ENCODE data around the gene CASK.

Gene CASK

DNA sequence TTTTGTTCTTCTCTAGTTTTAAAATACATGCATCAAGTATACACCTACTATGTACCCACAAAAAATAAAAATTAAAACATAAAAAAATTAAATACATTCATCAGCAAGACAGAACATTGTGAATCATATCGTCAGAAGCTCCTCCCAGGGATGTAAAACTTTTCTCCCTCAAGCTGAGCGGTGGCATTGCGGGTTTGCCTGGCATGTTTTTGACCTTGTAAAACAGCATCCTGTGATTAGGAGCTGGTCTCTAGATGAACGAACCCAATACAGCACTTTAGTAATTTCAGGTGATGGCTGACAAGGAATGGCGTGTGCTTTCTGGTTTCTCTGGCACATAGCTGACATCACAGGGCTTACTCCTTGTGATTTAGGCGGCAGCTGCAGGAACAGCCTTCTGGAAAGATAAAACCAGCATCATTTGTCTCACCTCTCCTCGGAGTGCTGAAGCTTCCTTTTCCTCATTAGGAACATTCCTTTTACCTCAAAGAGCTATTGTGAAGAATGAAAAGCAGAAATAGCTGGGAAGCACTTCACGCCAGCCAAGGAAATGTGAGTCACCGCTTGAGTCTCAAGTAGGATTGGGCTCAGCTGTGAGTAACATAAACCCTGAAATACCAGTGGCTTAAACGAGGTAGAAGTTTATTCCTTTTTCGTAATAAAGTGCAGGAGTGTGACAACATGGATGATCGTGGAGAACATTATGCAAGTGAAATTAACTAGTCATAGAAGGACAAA lies 431.9 kb downstream of the CASK start:
- DNase-seq = no peak

DNA sequence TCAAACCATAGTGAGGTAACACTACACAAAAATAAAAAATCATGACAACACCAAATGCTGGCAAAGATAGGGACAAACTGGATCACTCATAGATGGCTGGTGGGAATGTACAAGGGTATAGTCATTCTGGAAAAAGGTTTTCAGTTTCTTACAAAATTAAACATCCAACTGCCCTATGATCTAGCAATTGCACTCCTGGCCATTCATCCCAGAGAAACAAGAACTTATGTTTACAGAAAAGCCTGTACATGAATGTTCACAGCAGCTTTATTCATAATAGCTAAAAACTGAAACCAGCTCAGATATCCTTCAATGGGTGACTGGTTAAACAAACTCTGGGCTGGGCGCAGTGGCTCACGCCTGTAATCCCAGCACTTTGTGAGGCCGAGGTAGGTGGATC lies 432.9 kb downstream of the CASK start:
- DNase-seq = no peak

DNA sequence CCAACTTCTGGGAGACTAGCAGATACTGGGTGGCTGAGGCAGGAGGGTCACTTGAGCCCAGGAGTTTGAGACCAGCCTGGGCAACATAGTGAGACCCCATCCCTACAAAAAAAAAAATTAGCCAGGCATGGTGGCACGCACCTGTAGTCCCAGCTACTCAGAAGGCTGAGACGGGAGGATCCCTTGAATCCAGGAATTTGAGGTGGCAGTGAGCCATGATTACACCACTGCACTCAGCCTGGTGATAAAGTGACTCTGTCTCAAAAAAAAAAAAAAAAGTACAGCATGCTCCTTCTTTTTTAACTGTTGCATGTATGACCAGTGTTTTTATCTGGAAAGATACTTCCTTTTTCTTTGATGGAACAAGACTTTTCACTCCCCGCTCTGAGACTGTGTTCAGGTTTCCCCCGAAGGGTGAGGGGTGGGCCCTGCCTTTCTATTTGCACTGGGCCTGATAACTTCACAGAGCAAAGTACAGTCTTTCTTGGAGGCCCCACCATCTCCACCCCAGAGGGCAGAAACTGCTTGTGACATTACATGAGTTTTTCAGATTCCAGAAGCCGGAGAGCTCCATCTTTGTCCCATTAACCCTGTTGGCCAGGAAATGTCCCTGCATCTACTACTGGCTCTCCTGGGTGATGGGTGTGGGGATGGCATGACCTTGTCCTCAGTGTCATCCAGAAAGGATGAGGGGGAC lies 441.1 kb downstream of the CASK start:
- no peak for DNase-seq

DNA sequence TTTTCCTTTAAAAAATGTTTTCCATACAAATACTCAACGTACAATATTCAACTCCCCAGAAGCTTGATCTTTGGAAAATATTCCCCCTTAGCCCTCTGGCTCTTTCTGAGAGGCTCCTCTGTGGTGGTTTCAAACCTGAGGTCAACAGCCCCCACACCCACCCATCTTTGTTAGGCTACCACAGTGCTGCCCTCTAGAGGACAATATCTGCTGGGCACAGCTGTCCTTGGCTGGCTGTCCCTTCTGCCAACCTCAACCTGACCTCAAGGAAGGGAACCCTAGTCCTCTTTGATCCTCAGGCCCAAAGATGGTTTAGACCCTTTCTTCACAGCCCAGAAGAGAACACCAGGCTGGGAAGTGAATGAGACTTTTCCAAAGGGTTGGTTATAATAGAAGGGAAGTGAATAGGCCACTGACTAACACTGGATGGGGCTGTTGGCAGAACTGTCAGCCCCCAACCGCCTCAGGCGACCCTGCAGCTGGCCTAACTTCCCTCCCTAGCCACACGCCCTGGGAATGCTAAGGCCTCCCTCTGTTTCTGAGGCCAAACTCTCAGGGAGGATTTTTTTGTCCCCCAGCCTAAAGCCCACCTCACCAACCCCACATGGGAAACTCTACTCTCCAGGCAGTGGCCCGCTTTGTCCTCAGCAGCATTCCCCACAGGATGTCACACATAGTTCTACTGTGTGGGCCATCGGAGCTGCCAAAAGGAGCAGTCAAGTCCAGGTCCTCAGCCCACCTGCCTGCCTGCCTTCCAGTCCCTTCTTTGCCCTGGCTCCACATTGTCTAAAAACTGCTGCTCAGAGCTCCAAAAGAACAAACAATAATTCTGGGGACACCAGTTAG lies 441.9 kb downstream of the CASK start:
- DNase-seq = no peak

DNA sequence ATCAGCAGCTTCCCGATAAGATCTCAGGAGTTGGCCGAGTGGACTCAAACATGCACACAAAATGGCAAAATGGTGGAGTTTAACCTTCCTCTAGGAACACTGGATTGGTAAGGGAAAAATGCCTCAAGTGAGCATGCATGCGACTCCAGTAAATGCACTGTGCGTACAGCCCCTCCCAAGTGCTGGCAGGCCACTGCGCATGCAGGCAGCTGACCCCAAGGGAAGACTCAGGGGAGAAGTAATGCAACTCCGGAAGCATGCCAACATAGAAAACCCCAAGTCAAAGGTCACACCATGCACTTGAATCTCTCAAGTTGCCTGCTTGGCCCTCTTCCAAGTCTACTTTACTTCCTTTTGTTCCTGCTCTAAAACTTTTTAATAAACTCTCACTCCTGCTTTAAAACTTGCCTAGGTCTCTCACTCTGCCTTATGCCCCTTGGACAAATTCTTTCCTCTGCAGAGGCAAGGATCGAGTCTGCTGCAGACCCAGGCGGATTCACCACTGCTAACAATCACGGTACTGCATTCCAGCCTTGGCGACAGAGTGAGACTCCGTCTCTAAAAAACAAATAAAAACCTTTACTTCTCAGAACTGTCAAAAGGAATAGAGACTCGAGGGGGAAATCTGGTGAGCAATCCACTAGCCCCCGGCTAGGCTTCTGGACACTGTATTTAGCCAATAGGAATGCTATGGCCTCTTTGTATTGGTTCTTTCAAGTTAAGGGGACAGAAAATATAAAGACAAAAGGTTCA lies 442.7 kb downstream of the CASK start:
- no peak for DNase-seq

DNA sequence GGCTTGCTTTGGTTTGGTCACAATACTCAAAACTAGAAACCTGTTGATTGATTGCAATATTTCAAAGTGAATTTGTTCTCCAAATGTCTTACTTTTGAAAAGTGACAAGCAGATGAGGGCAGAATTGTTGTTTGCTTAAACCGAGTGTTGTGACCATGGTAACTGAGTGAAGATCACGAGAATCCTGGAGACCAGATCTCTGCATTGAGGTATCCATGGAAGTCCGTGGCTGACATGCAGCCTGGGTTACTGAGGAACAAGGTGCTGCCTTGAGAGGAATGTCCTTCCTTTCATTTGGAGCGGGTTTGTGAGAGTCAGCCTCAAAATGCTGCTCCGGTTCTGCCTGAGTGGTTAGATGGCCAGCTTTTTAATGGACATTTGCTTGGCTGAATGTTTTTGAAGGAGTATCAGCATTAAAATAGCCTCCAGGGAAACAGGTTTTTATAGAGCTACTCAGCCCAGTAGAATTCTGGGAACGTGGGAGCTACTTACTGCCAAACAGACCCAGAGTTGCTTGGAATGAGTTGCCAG lies 444.9 kb downstream of the CASK start:
- DNase-seq = no peak

DNA sequence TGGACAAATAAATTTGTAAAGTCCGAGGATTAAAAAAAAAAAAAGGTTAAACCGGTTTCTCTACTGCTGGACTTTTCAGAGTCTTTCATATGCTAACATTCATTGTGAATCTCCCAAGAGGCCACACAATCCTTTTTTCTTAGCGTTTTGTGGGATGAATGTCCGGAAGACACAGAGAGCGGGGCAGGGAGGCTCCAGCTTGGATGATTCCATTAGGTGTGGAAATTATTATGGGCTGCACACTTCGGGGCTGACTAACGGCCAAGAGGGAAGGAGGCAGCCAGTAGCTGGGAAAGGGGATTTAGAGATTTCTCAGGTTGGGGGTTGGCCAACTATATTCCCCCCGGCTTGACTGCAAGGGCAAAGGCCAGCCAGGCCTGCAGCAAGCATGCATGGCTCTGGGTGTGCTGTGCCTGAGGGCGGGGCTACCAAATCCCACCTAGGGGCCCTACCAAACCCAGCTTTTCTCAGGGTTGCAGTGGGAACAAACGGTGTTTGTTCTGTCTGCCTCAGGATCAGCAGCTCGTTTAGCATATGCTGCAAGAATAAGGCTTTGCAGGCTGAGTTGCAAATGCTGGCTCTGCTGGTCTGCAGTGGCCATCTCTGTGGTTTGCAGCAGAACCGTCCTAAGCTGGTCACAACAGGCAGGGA lies 447.6 kb downstream of the CASK start:
- DNase-seq = no peak

DNA sequence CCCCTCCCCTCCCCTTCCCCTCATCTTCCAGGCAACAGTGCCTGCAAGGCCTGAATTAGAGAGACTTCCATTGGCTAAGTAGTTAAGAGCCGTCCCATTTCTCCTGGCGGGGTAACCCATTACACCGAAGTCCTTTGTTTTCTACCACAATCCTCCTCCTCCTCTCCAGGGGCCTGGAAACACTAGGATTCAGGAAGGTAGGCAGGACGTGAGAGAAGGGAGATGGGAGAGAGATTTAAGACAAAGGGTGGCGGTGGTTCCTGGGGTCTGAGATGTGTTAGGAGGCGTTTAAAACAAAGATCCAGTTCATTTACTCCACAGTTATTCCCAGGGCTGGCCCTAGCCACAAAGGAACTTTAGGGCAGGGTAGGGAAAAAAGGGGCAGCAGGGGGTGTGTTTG lies 448.2 kb downstream of the CASK start:
- DNase-seq = no peak

DNA sequence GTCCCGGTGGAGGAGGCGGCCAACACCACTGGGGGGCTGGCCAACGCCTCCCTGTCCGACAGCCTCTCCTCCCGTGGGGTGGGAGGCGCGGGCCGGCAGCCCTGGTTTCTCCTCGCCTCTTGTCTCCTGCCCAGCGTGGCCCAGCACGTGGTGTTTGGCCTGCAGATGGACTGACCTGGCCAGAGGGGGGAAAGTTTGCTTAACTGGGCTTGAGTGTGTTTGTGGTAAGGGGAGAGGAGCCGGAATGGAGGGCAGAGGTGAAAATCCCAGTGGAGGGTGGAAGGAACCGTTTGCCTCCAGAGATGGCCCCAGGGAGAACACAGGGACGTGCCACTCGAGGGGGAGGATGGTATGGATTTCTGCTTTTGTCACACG lies 448.6 kb downstream of the CASK start:
- no peak for DNase-seq

DNA sequence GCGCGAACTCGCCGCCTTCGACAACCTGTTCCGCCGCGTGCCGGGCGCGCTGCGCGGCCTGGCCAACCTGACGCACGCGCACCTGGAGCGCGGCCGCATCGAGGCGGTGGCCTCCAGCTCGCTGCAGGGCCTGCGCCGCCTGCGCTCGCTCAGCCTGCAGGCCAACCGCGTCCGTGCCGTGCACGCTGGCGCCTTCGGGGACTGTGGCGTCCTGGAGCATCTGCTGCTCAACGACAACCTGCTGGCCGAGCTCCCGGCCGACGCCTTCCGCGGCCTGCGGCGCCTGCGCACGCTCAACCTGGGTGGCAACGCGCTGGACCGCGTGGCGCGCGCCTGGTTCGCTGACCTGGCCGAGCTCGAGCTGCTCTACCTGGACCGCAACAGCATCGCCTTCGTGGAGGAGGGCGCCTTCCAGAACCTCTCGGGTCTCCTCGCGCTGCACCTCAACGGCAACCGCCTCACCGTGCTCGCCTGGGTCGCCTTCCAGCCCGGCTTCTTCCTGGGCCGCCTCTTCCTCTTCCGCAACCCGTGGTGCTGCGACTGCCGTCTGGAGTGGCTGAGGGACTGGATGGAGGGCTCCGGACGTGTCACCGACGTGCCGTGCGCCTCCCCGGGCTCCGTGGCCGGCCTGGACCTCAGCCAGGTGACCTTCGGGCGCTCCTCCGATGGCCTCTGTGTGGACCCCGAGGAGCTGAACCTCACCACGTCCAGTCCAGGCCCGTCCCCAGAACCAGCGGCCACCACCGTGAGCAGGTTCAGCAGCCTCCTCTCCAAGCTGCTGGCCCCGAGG lies 449.2 kb downstream of the CASK start:
- DNase-seq = no peak

DNA sequence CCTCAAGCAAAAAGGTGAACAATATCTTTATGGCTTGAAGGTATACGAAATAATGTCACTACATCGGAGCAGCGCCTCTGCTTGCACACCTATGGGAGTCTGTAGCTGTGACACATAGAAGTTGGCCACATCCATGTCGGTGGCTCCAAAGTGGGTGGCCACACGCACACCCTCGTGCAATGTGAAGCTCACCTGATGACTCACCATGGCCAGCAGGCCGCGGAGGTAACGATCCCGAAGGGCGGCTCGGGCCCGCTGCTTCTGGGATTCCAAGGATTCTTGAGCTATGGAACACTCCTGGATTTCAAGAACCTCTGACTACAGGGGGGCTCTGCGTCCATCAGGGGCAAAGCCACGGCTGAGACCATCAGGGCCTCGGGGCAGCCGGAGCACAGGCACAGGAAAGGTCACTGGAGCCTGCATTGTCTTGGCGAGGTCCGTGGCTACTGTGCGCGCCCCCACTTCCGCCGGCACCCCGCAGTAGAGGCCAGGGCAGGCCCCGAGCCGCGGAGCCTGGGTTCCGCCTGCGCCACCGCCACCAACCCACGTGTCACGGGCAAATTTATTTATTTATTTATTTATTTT lies 451.0 kb downstream of the CASK start:
- no peak for DNase-seq

DNA sequence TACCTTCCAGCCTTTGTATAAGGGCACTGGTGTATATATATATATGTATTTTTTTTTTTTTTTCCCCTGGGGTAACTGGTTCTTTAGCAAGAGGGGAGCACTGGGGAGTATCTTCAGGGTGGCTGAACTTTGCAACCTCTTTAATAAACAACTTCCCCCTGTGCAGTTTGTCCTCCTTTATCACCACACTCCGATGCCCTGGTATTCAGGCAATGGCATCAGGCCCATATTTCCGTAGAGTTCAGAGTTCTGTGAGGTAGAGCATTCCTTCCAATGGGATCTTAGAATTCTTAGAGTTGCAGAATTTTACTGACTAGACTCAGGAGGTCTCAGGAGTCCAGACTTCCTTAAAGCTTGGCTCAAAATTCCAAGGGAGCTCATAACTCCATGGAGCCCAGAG lies 451.6 kb downstream of the CASK start:
- DNase-seq = no peak

DNA sequence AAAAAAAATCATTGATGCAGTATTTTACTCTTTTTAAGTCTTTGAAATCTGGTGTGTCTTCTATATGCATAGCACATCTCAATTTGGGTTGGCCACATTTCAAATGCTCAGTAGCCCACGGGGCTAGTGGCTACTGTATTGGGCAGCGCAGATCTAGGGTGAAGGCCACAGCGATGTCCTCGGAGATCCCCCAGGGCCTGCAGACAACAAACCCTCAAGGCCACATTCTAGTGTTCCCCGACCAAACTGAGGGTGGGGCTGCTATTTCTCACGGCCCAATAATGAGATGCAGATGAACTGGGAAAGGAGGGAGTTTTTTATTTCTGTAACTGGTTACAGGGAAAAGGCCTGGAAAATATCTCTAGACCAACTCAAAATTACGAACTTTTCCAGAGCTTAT lies 452.6 kb downstream of the CASK start:
- no peak for DNase-seq

DNA sequence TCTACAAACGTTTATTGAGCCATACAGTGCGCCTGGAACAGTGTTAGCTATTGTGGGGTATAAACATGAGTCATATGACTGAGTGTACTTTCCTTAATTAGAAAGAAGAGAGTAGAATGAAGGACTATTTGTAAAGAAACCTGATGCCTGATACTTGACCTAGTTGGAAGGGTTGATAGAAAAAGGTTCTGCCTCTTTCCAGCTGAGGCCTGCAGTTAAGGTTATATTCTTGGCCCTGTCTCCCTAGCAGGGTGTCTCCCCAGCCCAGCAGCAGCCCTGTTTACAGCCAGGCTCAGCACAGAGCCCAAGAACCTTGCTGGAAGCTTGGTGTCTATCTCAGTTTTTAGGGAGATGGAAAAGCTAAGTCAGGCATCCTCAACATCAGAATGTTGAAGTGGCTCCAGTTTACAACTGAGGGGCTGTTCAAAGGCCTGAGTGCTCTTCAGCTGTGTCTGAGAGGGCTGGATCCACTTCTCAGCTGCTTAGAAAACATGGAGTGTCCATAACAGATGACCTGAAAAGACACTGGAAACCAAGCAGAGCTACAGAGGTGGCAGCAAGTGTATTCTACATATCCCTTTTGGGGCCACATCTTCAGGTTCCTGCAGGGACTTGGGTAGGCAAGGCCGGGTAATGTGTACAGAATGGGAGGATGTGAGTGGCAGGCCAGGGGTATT lies 454.6 kb downstream of the CASK start:
- peak; percentile 55 for DNase-seq

All from NCI-H1436 (cell line).